H4 (cell line): ENCODE results near the gene MEOX1. TPM values are rescaled to one million over a fixed set of nuclear protein-coding genes. Genes with fewer than 3 reads are reported as not detected.

ENCODE experiments used
- DNase-seq: peaks from one replicate; pipeline ENCODE4 v3.0.0-alpha.2; 2015; ENCODE audit warnings: low spot score
- total RNA-seq: library from RNA; depleted of rRNA; stranded (reverse); fragments of >200 nt; shearing (Covaris generic); gene quantifications from 2 replicates; pipeline ENCODE4 v1.2.3, GENCODE V29; 2014

The MEOX1 gene
- total RNA-seq, 1 experiment from 2014 or later, result not detected

GRCh38 chr17:43680461-43680860 lies 18.7 kb upstream of the MEOX1 start:
- DNase-seq, result no peak

GRCh38 chr17:43679911-43680310 lies 18.2 kb upstream of the MEOX1 start:
- no peak for DNase-seq

GRCh38 chr17:43679401-43679800 lies 17.7 kb upstream of the MEOX1 start:
- DNase-seq, result no peak

- DNase-seq, result peak; percentile 63
Measured at GRCh38 chr17:43676471-43676870, 14.7 kb upstream of the MEOX1 start.

GRCh38 chr17:43674394-43674793 lies 12.7 kb upstream of the MEOX1 start:
- DNase-seq, result no peak

- DNase-seq, result peak; percentile 52
Measured at GRCh38 chr17:43673516-43674323, 12.0 kb upstream of the MEOX1 start.

- DNase-seq, result no peak
Measured at GRCh38 chr17:43671755-43672519, 10.2 kb upstream of the MEOX1 start.

GRCh38 chr17:43671031-43671692 lies 9.4 kb upstream of the MEOX1 start:
- DNase-seq, result no peak

- no peak for DNase-seq
Measured at GRCh38 chr17:43670645-43671030, 8.9 kb upstream of the MEOX1 start.

- peak; percentile 84 for DNase-seq
Measured at GRCh38 chr17:43669971-43670644, 8.4 kb upstream of the MEOX1 start.

- no peak for DNase-seq
Measured at GRCh38 chr17:43667947-43668348, 6.2 kb upstream of the MEOX1 start.

GRCh38 chr17:43667506-43667905 lies 5.8 kb upstream of the MEOX1 start:
- DNase-seq, result no peak

GRCh38 chr17:43665937-43666236 lies 4.2 kb upstream of the MEOX1 start:
- no peak for DNase-seq

GRCh38 chr17:43665084-43665936 lies 3.6 kb upstream of the MEOX1 start:
- no peak for DNase-seq

GRCh38 chr17:43664096-43664495 lies 2.4 kb upstream of the MEOX1 start:
- DNase-seq, result no peak

GRCh38 chr17:43663383-43663782 lies 1.7 kb upstream of the MEOX1 start:
- DNase-seq, result no peak

GRCh38 chr17:43662413-43663141 lies 855 bp upstream of the MEOX1 start:
- no peak for DNase-seq

GRCh38 chr17:43660816-43661493 lies 767 bp downstream of the MEOX1 start:
- no peak for DNase-seq

- DNase-seq, result no peak
Measured at GRCh38 chr17:43659823-43660617, 1.7 kb downstream of the MEOX1 start.
